ENCODE data around the gene TMEM121B.

TMEM121B gene

DNA sequence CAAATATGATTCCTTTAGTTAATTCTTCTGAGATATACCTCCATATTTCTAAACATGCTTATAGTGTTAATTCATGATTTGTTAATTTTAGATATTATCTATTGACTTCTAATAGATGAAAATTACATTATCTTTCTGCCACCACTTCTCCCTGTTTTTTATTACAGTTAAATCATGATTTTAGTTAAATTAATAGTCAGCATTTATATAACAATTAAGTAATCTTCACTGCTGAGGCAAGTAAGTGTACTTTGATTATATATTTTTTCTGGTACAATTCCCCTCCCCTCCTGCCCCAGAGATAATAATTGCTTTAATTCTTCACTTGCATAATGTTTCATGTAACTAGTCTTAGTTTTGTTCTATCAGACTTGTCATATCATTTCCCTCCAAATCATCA lies 30.6 kb downstream of the TMEM121B start:
- H3K4me2 ChIP-seq (ENCODE audit: low read length): no peak overlapping the region
- H3K36me3 ChIP-seq (ENCODE audit: insufficient read depth, low read length): no peaks in the 10 kb centered on the region; the same call in 1 of the 2 replicates
- H3K9me3 ChIP-seq (ENCODE audit: low read length): no peaks in the 10 kb centered on the region
- no peak overlapping the region for H3K4me3 ChIP-seq (ENCODE audit: low read depth, low read length, poor library complexity, severe bottlenecking)
- no peak overlapping the region for H3K27ac ChIP-seq (ENCODE audit: low read depth, low read length, poor library complexity, severe bottlenecking)
- H3K79me2 ChIP-seq (ENCODE audit: insufficient read depth, low read length): no peaks in the 10 kb centered on the region
- H4K20me1 ChIP-seq (ENCODE audit: insufficient read depth, low read length): 0 out of 2 replicates have a peak, but pooled peaks cover 2% of the 10 kb centered on the region
- H3K4me1 ChIP-seq (ENCODE audit: insufficient read depth, low read length, severe bottlenecking): peaks cover 29% of the 10 kb centered on the region
- no peak overlapping the region for H3K9ac ChIP-seq (ENCODE audit: low read length)
- peaks cover 5% of the 10 kb centered on the region; the same call in 1 of the 2 replicates for H3K27me3 ChIP-seq (ENCODE audit: insufficient read depth, low read length)
- H2AFZ ChIP-seq (ENCODE audit: low read length): no peak overlapping the region
- TF ChIP-seq, protein P1, sequence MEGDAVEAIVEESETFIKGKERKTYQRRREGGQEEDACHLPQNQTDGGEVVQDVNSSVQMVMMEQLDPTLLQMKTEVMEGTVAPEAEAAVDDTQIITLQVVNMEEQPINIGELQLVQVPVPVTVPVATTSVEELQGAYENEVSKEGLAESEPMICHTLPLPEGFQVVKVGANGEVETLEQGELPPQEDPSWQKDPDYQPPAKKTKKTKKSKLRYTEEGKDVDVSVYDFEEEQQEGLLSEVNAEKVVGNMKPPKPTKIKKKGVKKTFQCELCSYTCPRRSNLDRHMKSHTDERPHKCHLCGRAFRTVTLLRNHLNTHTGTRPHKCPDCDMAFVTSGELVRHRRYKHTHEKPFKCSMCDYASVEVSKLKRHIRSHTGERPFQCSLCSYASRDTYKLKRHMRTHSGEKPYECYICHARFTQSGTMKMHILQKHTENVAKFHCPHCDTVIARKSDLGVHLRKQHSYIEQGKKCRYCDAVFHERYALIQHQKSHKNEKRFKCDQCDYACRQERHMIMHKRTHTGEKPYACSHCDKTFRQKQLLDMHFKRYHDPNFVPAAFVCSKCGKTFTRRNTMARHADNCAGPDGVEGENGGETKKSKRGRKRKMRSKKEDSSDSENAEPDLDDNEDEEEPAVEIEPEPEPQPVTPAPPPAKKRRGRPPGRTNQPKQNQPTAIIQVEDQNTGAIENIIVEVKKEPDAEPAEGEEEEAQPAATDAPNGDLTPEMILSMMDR (IDR thresholded peaks at IDR 0.05; ENCODE audit: low read length): no peak
- TF ChIP-seq EZH2 (IDR thresholded peaks at IDR 0.05; ENCODE audit: borderline replicate concordance, low read length): no peak
- H3F3A ChIP-seq (ENCODE audit: insufficient read depth, low read length): no peaks in the 10 kb centered on the region
- no peaks in the 10 kb centered on the region for H3K9me2 ChIP-seq (ENCODE audit: low read depth, low read length)

DNA sequence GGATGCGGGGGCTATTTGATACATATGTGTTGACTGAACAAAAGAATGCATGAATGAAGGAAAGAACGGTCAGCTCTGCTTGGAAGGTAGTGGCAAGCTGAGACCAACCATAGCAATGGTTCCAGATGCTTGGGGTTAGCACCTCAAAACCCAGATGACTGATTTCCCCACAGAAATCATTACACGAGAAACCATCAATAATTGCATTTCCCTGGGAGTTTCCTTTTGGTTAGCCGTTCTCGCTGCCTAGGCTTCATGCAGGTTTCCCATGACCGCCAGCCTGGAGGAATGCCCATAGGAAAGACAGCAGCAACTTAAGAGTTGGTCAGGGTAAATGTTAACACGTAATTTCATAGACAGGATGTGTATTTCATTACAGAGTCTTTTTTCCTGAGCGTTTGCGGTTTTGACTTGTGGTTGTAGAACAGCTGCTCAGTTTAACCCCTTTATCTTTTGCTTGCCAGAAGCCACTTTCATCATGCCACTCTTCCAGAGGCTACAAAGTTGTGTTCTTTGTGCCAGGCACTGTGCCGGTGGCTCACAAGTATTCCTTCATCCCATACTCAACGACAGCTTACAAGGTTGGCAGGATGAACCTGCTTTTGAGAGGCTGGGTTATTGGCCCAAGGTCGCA lies 33.5 kb downstream of the TMEM121B start:
- H2AFZ ChIP-seq (ENCODE audit: low read length): no peak overlapping the region
- no peak overlapping the region; the same call in 1 of the 2 replicates for H3K9ac ChIP-seq (ENCODE audit: low read length)
- H3F3A ChIP-seq (ENCODE audit: insufficient read depth, low read length): no peaks in the 10 kb centered on the region
- no peaks in the 10 kb centered on the region; the same call in 1 of the 2 replicates for H3K36me3 ChIP-seq (ENCODE audit: insufficient read depth, low read length)
- no peaks in the 10 kb centered on the region for H3K9me2 ChIP-seq (ENCODE audit: low read depth, low read length)
- no peak for TF ChIP-seq EZH2 (IDR thresholded peaks at IDR 0.05; ENCODE audit: borderline replicate concordance, low read length)
- TF ChIP-seq, protein P1 (IDR thresholded peaks at IDR 0.05; ENCODE audit: low read length): no peak
- H4K20me1 ChIP-seq (ENCODE audit: insufficient read depth, low read length): 0 out of 2 replicates have a peak, but pooled peaks cover 2% of the 10 kb centered on the region
- H3K4me3 ChIP-seq (ENCODE audit: low read depth, low read length, poor library complexity, severe bottlenecking): peak overlapping the region; percentile 15
- no peaks in the 10 kb centered on the region for H3K9me3 ChIP-seq (ENCODE audit: low read length)
- peak overlapping the region; percentile 17 for H3K27ac ChIP-seq (ENCODE audit: low read depth, low read length, poor library complexity, severe bottlenecking)
- H3K4me2 ChIP-seq (ENCODE audit: low read length): peak overlapping the region; percentile 58
- H3K79me2 ChIP-seq (ENCODE audit: insufficient read depth, low read length): no peaks in the 10 kb centered on the region
- peaks cover 5% of the 10 kb centered on the region; the same call in 1 of the 2 replicates for H3K27me3 ChIP-seq (ENCODE audit: insufficient read depth, low read length)
- peaks cover 40% of the 10 kb centered on the region for H3K4me1 ChIP-seq (ENCODE audit: insufficient read depth, low read length, severe bottlenecking)

DNA sequence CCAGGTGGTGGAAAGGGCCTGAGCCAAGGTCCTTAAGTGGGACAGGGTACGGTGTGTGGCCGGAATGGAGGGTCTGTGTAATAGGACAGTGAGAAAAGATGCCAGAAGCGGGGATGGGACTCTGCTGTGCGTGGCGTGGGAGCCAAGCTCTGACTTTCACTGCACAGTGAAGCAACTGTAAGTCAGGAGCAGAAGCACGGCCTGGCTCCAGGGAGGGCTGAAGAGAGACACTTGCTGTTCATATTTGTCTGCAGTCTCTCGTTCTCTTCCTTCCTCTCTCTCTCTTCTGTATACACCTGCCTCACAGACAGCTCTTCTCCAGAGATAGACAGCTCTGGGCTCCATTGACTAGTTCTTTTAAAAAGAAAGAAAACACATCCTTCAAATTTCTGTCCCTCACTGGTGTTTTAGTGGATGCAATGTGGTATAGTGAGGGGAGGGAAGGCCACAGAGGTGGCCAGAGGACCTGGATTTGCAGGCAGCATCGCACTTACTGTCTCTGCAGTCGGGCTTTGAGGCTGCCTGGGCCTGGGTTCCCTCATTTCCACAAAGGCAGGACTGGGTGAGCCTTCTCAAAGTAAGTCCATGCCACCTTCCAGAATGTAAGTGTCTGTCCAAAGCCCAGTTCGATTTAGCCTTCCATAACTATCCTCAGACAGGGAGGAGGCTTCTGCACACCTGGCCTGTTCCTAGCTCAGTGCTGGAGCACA lies 34.2 kb downstream of the TMEM121B start:
- H2AFZ ChIP-seq (ENCODE audit: low read length): no peak overlapping the region
- no peaks in the 10 kb centered on the region for H3F3A ChIP-seq (ENCODE audit: insufficient read depth, low read length)
- no peaks in the 10 kb centered on the region for H3K9me2 ChIP-seq (ENCODE audit: low read depth, low read length)
- H3K9ac ChIP-seq (ENCODE audit: low read length): no peak overlapping the region; the same call in 1 of the 2 replicates
- H3K4me1 ChIP-seq (ENCODE audit: insufficient read depth, low read length, severe bottlenecking): peaks cover 40% of the 10 kb centered on the region
- no peaks in the 10 kb centered on the region for H3K79me2 ChIP-seq (ENCODE audit: insufficient read depth, low read length)
- peak overlapping the region; percentile 15 for H3K4me3 ChIP-seq (ENCODE audit: low read depth, low read length, poor library complexity, severe bottlenecking)
- no peak for TF ChIP-seq EZH2 (IDR thresholded peaks at IDR 0.05; ENCODE audit: borderline replicate concordance, low read length)
- TF ChIP-seq, protein P1 (IDR thresholded peaks at IDR 0.05; ENCODE audit: low read length): no peak
- peak overlapping the region; percentile 17 for H3K27ac ChIP-seq (ENCODE audit: low read depth, low read length, poor library complexity, severe bottlenecking)
- peak overlapping the region; percentile 58 for H3K4me2 ChIP-seq (ENCODE audit: low read length)
- no peaks in the 10 kb centered on the region; the same call in 1 of the 2 replicates for H3K36me3 ChIP-seq (ENCODE audit: insufficient read depth, low read length)
- peaks cover 5% of the 10 kb centered on the region; the same call in 1 of the 2 replicates for H3K27me3 ChIP-seq (ENCODE audit: insufficient read depth, low read length)
- H3K9me3 ChIP-seq (ENCODE audit: low read length): no peaks in the 10 kb centered on the region
- H4K20me1 ChIP-seq (ENCODE audit: insufficient read depth, low read length): 0 out of 2 replicates have a peak, but pooled peaks cover 2% of the 10 kb centered on the region
